H9 (cell line): ENCODE measurements around the gene GCNT1. TPM values are rescaled to one million over a fixed set of nuclear protein-coding genes. Genes with fewer than 3 reads are reported as not detected.

ENCODE experiments used
- DNase-seq: peaks from one replicate; pipeline ENCODE4 v3.0.0-alpha.2; 2017
- H2AFZ ChIP-seq: one replicate; pipeline ENCODE4 v1.6.1; 2013; ENCODE audit warnings: mild to moderate bottlenecking, low read length, control low read depth, moderate library complexity
- H2AK5ac ChIP-seq: 2 replicates; pipeline ENCODE4 v1.6.1; 2013; ENCODE audit warnings: low read length, control low read depth, mixed read lengths; ENCODE audit not compliant: insufficient read length
- H2BK120ac ChIP-seq: one replicate; pipeline ENCODE4 v1.6.1; 2013; ENCODE audit warnings: low read depth, mild to moderate bottlenecking, low read length, control low read depth, inconsistent platforms; ENCODE audit not compliant: poor library complexity, severe bottlenecking
- H2BK12ac ChIP-seq: 2 replicates; pipeline ENCODE4 v1.6.1; 2013; ENCODE audit warnings: low read length, control low read depth, mixed read lengths, low read depth; ENCODE audit not compliant: insufficient read length
- H2BK15ac ChIP-seq: 2 replicates; pipeline ENCODE4 v1.6.1; 2013; ENCODE audit warnings: low read depth, low read length, control low read depth
- H2BK20ac ChIP-seq: one replicate; pipeline ENCODE4 v1.6.1; 2013; ENCODE audit warnings: low read depth, mild to moderate bottlenecking, low read length, control low read depth, inconsistent platforms; ENCODE audit not compliant: poor library complexity, severe bottlenecking
- H2BK5ac ChIP-seq: 2 replicates; pipeline ENCODE4 v1.6.1; 2013; ENCODE audit warnings: low read length, control low read depth, mixed read lengths; ENCODE audit not compliant: insufficient read length
- H3K14ac ChIP-seq: 2 replicates; pipeline ENCODE4 v1.6.1; 2013; ENCODE audit warnings: low read length, control low read depth; ENCODE audit not compliant: insufficient read depth
- H3K18ac ChIP-seq: 2 replicates; pipeline ENCODE4 v1.6.1; 2013; ENCODE audit warnings: low read depth, mild to moderate bottlenecking, mixed read lengths, low read length, control low read depth; ENCODE audit not compliant: insufficient read length
- H3K23ac ChIP-seq: 2 replicates; pipeline ENCODE4 v1.6.1; 2013; ENCODE audit warnings: low read length, control low read depth, mixed read lengths, low read depth; ENCODE audit not compliant: insufficient read length
- H3K23me2 ChIP-seq: 2 replicates; pipeline ENCODE4 v1.6.1; 2013; ENCODE audit warnings: low read depth, mild to moderate bottlenecking, mixed read lengths, low read length, control low read depth; ENCODE audit not compliant: insufficient read length, poor library complexity, severe bottlenecking
- H3K27ac ChIP-seq: 2 replicates; pipeline ENCODE4 v1.5.1; 2013; ENCODE audit warnings: low read length, control low read depth, mixed read lengths, low read depth; ENCODE audit not compliant: insufficient read length
- H3K27me3 ChIP-seq: 2 replicates; pipeline ENCODE4 v1.6.1; 2013; ENCODE audit warnings: low read length, control low read depth, inconsistent platforms; ENCODE audit not compliant: insufficient read depth
- H3K4ac ChIP-seq: 2 replicates; pipeline ENCODE4 v1.6.1; 2013; ENCODE audit warnings: low read depth, mild to moderate bottlenecking, control low read depth, inconsistent platforms, low read length, moderate library complexity
- H3K4me1 ChIP-seq: 2 replicates; pipeline ENCODE4 v1.6.1; 2013; ENCODE audit warnings: low read length, control low read depth, inconsistent platforms; ENCODE audit not compliant: insufficient read depth
- H3K4me2 ChIP-seq: 2 replicates; pipeline ENCODE4 v1.6.1; 2013; ENCODE audit warnings: low read length, control low read depth, mixed read lengths; ENCODE audit not compliant: insufficient read length, insufficient read depth
- H3K56ac ChIP-seq: 2 replicates; pipeline ENCODE4 v1.6.1; 2013; ENCODE audit warnings: low read depth, mild to moderate bottlenecking, mixed read lengths, low read length, control low read depth; ENCODE audit not compliant: insufficient read length
- H3K79me1 ChIP-seq: 2 replicates; pipeline ENCODE4 v1.6.1; 2013; ENCODE audit warnings: low read depth, mild to moderate bottlenecking, moderate library complexity, low read length, control low read depth, inconsistent platforms; ENCODE audit not compliant: insufficient read depth, poor library complexity, severe bottlenecking
- H3K79me2 ChIP-seq: 2 replicates; pipeline ENCODE4 v1.6.1; 2013; ENCODE audit warnings: low read length, control low read depth, inconsistent platforms; ENCODE audit not compliant: insufficient read depth
- H3K9ac ChIP-seq: 2 replicates; pipeline ENCODE4 v1.6.1; 2013; ENCODE audit warnings: low read length, control low read depth, mixed read lengths; ENCODE audit not compliant: insufficient read length; ENCODE audit errors: extremely low read depth
- H3K9me3 ChIP-seq: one replicate; pipeline ENCODE4 v1.6.1; 2013; ENCODE audit warnings: low read depth, low read length, inconsistent platforms; ENCODE audit not compliant: control insufficient read depth
- H3T11ph ChIP-seq: one replicate; pipeline ENCODE4 v1.6.1; 2013; ENCODE audit warnings: mild to moderate bottlenecking, low read length, control low read depth, inconsistent platforms
- H4K20me1 ChIP-seq: one replicate; pipeline ENCODE4 v1.6.1; 2013; ENCODE audit not compliant: control insufficient read depth, insufficient read length, insufficient read depth
- H4K5ac ChIP-seq: 2 replicates; pipeline ENCODE4 v1.6.1; 2013; ENCODE audit warnings: low read depth, mild to moderate bottlenecking, mixed read lengths, low read length, control low read depth; ENCODE audit not compliant: insufficient read length
- H4K8ac ChIP-seq: replicated peaks from 2 replicates; pipeline ENCODE4 v1.6.1; 2013; ENCODE audit warnings: low read length, control low read depth, mixed read lengths, low read depth; ENCODE audit not compliant: insufficient read length
- H4K91ac ChIP-seq: 2 replicates; pipeline ENCODE4 v1.6.1; 2013; ENCODE audit warnings: low read depth, mild to moderate bottlenecking, moderate library complexity, mixed read lengths, low read length, control low read depth; ENCODE audit not compliant: insufficient read length
- H3K27ac Mint-ChIP-seq, 3 experiments: 2 replicates in 2 of 3; 3 replicates in 1 of 3; pipeline ENCODE4 v1.8.0; 2020 to 2021; ENCODE audit warnings: mixed read lengths in 3 of 3, mild to moderate bottlenecking in 1 of 3, moderate library complexity in 1 of 3
- H3K27me3 Mint-ChIP-seq: 2 replicates; pipeline ENCODE4 v1.8.0; 2021; ENCODE audit warnings: low read depth, mild to moderate bottlenecking, moderate library complexity, mixed read lengths
- H3K36me3 Mint-ChIP-seq, 3 experiments: 2 replicates in 2 of 3; 3 replicates in 1 of 3; pipeline ENCODE4 v1.8.0; 2020 to 2021; ENCODE audit warnings: low read depth in 3 of 3, mixed read lengths in 3 of 3; ENCODE audit not compliant: insufficient read depth in 1 of 3
- H3K4me1 Mint-ChIP-seq, 2 experiments: 2 replicates each; pipeline ENCODE4 v1.8.0; 2020; ENCODE audit warnings: mixed read lengths in 2 of 2
- H3K4me3 Mint-ChIP-seq, 2 experiments: 2 replicates in 1 of 2; 3 replicates in 1 of 2; pipeline ENCODE4 v1.8.0; 2020 to 2021; ENCODE audit warnings: mild to moderate bottlenecking in 2 of 2, mixed read lengths in 2 of 2, moderate library complexity in 1 of 2
- H3K9me3 Mint-ChIP-seq, 2 experiments: 2 replicates in 1 of 2; 3 replicates in 1 of 2; pipeline ENCODE4 v1.8.0; 2020; ENCODE audit warnings: mild to moderate bottlenecking in 2 of 2, mixed read lengths in 2 of 2, moderate library complexity in 1 of 2
- WGBS: extraction: QIAGEN DNeasy Blood & Tissue Kit; methylation state at CpG from one replicate; pipeline ENCODE4 v1.1.7; 2013; ENCODE audit warnings: missing lambda C conversion rate, low lambda C conversion rate, mixed read lengths; ENCODE audit not compliant: insufficient read length; ENCODE audit errors: extremely low coverage; 5-methylcytosine and 5-hydroxymethylcytosine counted together
- total RNA-seq: library from RNA; stranded (reverse); gene quantifications from 2 replicates; pipeline ENCODE4 v1.2.1, GENCODE V29; 2021
- TF ChIP-seq, protein P1 (sequence below): fragments of 200-600 bp; sonication (generic); conservative IDR thresholded peaks from 3 replicates; pipeline ENCODE4 v1.8.0; 2021; ENCODE audit warnings: antibody characterized with exemption, mild to moderate bottlenecking

Gene GCNT1
- total RNA-seq, 1 experiment from 2014 or later, result 35.6 TPM

DNA sequence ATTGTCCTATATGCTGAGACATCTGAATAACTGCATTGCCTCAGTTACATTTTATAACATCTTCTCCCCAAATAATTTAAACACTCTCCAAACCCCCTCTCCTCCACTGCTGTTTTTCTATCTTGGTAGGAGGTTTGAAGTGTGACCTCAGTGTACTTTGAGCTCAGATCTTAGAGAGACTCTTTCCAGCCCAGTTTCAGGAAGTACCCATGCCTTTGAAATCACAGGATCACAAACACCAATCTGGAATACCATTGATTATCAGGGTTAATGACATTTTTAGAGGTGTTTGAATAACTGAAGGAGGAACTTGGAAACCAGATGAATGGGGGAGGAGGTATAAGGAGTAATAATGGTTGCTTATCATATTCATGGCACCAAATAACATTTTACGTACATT lies 93.2 kb downstream of the GCNT1 start:
- Histone ChIP-seq H2BK5ac (no peak overlapping the region), H3K18ac (no peak overlapping the region), H2BK15ac (no peak overlapping the region), H4K91ac (no peak overlapping the region), H3K9ac (no peak overlapping the region), H2AFZ (no peak overlapping the region), H3K56ac (no peak overlapping the region), H3T11ph (no peak overlapping the region), H3K27ac (no peak overlapping the region), H2BK120ac (no peak overlapping the region), H2AK5ac (no peak overlapping the region), H2BK12ac (no peak overlapping the region), H3K23ac (no peak overlapping the region), H4K8ac (no peak overlapping the region), H4K20me1 (no peaks in the 10 kb centered on the region), H3K23me2 (no peaks in the 10 kb centered on the region), H3K4me2 (no peak overlapping the region), H3K4ac (no peak overlapping the region), H3K14ac (no peak overlapping the region), H4K5ac (no peak overlapping the region), H3K27me3 (no peaks in the 10 kb centered on the region), H3K79me1 (no peaks in the 10 kb centered on the region), H3K79me2 (no peaks in the 10 kb centered on the region), H2BK20ac (no peak overlapping the region), H3K4me1 (peaks cover 2% of the 10 kb centered on the region; the same call in 1 of the 2 replicates), H3K9me3 (no peaks in the 10 kb centered on the region)
- Mint-ChIP-seq H3K36me3 (no peaks in the 10 kb centered on the region; a peak in 1 of 7 replicates), H3K9me3 (no peaks in the 10 kb centered on the region; a peak in 1 of 5 replicates), H3K27me3 (no peaks in the 10 kb centered on the region; the same call in 1 of the 2 replicates), H3K4me1 (peaks cover 14 to 16% of the 10 kb centered on the region in 2 experiments), H3K27ac (no peak overlapping the region), H3K4me3 (no peak overlapping the region)
- no CpG with 5 or more reads among the region's 1 CpG for WGBS
- DNase-seq, result no peak
- TF ChIP-seq, protein P1, sequence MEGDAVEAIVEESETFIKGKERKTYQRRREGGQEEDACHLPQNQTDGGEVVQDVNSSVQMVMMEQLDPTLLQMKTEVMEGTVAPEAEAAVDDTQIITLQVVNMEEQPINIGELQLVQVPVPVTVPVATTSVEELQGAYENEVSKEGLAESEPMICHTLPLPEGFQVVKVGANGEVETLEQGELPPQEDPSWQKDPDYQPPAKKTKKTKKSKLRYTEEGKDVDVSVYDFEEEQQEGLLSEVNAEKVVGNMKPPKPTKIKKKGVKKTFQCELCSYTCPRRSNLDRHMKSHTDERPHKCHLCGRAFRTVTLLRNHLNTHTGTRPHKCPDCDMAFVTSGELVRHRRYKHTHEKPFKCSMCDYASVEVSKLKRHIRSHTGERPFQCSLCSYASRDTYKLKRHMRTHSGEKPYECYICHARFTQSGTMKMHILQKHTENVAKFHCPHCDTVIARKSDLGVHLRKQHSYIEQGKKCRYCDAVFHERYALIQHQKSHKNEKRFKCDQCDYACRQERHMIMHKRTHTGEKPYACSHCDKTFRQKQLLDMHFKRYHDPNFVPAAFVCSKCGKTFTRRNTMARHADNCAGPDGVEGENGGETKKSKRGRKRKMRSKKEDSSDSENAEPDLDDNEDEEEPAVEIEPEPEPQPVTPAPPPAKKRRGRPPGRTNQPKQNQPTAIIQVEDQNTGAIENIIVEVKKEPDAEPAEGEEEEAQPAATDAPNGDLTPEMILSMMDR, result no peak
